Karpas-422 (cell line): ENCODE results near the gene TMPRSS15. TPM values are rescaled to one million over a fixed set of nuclear protein-coding genes. Genes with fewer than 3 reads are reported as not detected.

Source experiments
- DNase-seq: peaks from one replicate; pipeline ENCODE4 v3.0.0-alpha.2; 2015
- H2AFZ ChIP-seq: fragments of 200-600 bp; sonication (generic); 2 replicates; pipeline ENCODE4 v1.6.1; 2014; ENCODE audit warnings: antibody characterized with exemption, low read length, mixed read lengths
- H3K27ac ChIP-seq: fragments of 200-600 bp; sonication (generic); 2 replicates; pipeline ENCODE4 v1.5.1; 2014; ENCODE audit warnings: mild to moderate bottlenecking, low read length, moderate library complexity
- H3K27me3 ChIP-seq: fragments of 200-600 bp; sonication (generic); 2 replicates; pipeline ENCODE4 v1.6.1; 2014; ENCODE audit warnings: low read length, mixed read lengths
- H3K36me3 ChIP-seq: fragments of 200-600 bp; sonication (generic); 2 replicates; pipeline ENCODE4 v1.6.1; 2014; ENCODE audit warnings: low read length, mixed read lengths; ENCODE audit not compliant: insufficient read depth
- H3K4me1 ChIP-seq: fragments of 200-600 bp; sonication (generic); 2 replicates; pipeline ENCODE4 v1.6.1; 2014; ENCODE audit warnings: mild to moderate bottlenecking, low read length, mixed read lengths
- H3K4me2 ChIP-seq: fragments of 200-600 bp; sonication (generic); 2 replicates; pipeline ENCODE4 v1.6.1; 2014; ENCODE audit warnings: low read length, low read depth, mild to moderate bottlenecking; ENCODE audit not compliant: poor library complexity, severe bottlenecking
- H3K4me3 ChIP-seq: fragments of 200-600 bp; sonication (generic); 2 replicates; pipeline ENCODE4 v1.5.1; 2014; ENCODE audit warnings: mild to moderate bottlenecking, antibody characterized with exemption, low read length, mixed read lengths
- H3K79me2 ChIP-seq: fragments of 200-600 bp; sonication (generic); 2 replicates; pipeline ENCODE4 v1.6.1; 2014; ENCODE audit warnings: mild to moderate bottlenecking, low read length, mixed read lengths
- H3K9ac ChIP-seq: fragments of 200-600 bp; sonication (generic); 2 replicates; pipeline ENCODE4 v1.6.0; 2014; ENCODE audit warnings: low read length
- H3K9me2 ChIP-seq: fragments of 200-600 bp; sonication (generic), shearing (Covaris generic); replicated peaks from 2 replicates; pipeline ENCODE4 v1.6.0; 2014; ENCODE audit warnings: mild to moderate bottlenecking, low read length, moderate library complexity; ENCODE audit not compliant: insufficient read depth
- H3K9me3 ChIP-seq: fragments of 300-700, 200-600 bp; sonication (generic); 2 replicates; pipeline ENCODE4 v1.6.1; 2014; ENCODE audit warnings: low read length, mixed read lengths
- H4K20me1 ChIP-seq: fragments of 200-600 bp; sonication (generic); 2 replicates; pipeline ENCODE4 v1.6.1; 2014; ENCODE audit warnings: mild to moderate bottlenecking, antibody characterized with exemption, low read length, low read depth; ENCODE audit not compliant: insufficient read depth
- total RNA-seq: library from RNA; depleted of rRNA; stranded (reverse); fragments of >200 nt; shearing (Covaris generic); gene quantifications from 2 replicates; pipeline ENCODE4 v1.2.3, GENCODE V29; 2014; ENCODE audit warnings: low replicate concordance; rRNA removed

Gene TMPRSS15
- total RNA-seq: 0.19 TPM in 1 of 2 replicates, not detected in the other

DNA sequence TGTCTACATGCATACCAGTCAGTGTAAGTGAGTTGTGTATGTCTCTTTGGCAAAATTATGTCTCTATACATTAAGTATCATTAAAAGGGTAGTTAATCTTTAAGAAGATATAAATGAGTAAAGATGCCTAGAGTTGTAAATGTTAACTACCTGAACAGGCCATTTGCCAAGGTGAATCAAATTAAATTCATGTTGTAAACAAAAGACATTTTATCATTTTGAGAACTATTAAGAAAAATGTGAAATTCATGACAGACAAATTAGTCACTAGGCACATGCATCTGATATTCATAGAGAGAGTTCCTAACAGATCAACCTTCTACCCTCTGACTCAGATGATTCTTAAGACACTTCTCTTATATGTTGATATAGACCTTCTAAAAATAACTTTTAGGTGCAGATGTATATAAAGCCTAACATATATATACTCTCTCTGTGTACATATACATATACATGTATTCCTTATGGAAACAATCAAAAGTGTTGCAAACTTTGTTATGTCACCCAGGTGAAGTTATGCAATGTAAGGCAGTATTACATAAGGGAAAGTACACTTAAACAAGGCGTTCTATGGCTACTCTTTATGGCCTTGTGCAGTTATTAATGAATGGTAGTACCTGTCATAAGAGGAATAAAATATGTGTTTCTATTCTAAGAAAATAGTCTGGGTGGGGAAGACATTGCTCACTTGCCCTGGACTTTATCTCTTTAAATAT is at the start of gene TMPRSS15:
TSS of gene TMPRSS15 (minus strand) at position 51 of the 716 bp plus-strand sequence. CDS start 163 bp downstream, outside the sequence.
- no peak for DNase-seq
- no peak within 1 kb of the TSS for H3K4me2 ChIP-seq
- H3K4me1 ChIP-seq: no peaks in the 10 kb centered on the region
- H3K36me3 ChIP-seq: no peaks in the 10 kb centered on the region
- peaks cover 14% of the 10 kb centered on the region for H3K9me3 ChIP-seq
- H3K27me3 ChIP-seq: no peaks in the 10 kb centered on the region
- H3K79me2 ChIP-seq: no peaks in the 10 kb centered on the region
- no peak within 1 kb of the TSS for H3K4me3 ChIP-seq
- H3K9ac ChIP-seq: no peak within 1 kb of the TSS
- H3K27ac ChIP-seq: no peak within 1 kb of the TSS
- H3K9me2 ChIP-seq: no peaks in the 10 kb centered on the region
- H4K20me1 ChIP-seq: no peaks in the 10 kb centered on the region
- H2AFZ ChIP-seq: no peak within 1 kb of the TSS

DNA sequence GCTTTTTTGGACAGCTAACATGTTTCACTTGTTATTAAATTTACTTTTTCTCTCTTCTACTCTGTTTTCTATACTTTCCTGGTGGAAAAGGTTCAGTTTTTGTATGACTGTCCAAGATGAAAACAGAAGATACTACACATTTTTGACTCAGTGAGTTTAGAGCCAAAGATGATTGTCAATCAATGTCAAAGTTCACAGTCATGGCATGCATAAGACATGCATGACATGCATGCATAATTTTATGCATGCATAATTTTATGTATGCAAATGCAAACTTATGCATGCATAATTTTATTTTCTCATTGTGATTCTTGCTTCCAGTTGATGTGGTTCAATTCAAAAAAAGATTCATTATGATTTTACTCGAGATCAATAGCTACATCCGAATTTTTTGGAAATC is 48.1 kb upstream of the TMPRSS15 start:
- H3K79me2 ChIP-seq: no peaks in the 10 kb centered on the region
- H3K27me3 ChIP-seq: no peaks in the 10 kb centered on the region
- H3K27ac ChIP-seq: no peak overlapping the region
- DNase-seq: no peak
- no peak overlapping the region for H3K9ac ChIP-seq
- H3K9me2 ChIP-seq: no peaks in the 10 kb centered on the region
- no peak overlapping the region for H3K4me3 ChIP-seq
- no peaks in the 10 kb centered on the region for H3K4me1 ChIP-seq
- no peak overlapping the region for H2AFZ ChIP-seq
- H3K36me3 ChIP-seq: no peaks in the 10 kb centered on the region
- H4K20me1 ChIP-seq: no peaks in the 10 kb centered on the region
- H3K4me2 ChIP-seq: no peak overlapping the region
- peaks cover 32% of the 10 kb centered on the region for H3K9me3 ChIP-seq

DNA sequence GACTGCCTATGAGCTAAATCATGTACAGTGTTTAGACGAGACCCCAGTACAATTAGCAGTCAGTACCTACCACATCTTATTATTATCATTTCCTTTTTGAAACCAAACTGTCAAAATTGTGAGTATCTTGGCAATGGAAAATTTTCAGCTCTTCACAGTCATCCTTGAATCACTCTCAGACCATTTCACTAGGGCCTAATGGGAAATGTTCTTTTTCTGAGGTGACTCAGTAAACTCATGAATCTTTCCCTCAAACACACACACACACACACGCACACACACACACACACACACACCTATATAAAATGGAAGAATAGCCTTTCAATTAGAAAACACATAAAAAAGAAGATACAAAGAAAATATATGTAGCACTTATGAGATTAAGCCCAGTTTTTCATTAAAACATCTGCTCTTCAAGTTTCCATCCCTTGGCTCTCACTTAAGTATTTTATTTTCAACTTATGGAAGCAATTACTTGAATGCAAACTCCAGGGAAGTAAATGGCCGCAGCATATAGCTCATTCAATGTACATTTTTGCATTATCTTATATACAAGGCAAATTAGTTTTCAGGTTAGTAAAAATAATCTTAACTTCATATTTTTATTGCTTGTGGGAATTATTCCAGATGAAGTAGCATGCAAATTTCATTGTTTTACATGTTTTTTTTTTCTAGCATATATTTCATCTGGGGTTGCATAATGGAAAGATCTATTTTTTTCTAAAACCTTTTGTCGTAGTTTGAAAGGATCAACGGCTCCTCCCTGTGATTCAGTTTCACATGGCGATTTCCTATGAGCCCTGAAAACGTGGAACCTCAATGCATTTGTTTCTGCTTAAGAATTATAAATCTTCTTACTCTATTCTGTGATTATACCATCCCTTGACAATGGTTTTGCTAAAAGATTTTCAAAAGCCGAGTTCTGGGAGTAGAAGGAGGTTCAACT is 46.3 kb upstream of the TMPRSS15 start:
- H3K79me2 ChIP-seq: no peaks in the 10 kb centered on the region

DNA sequence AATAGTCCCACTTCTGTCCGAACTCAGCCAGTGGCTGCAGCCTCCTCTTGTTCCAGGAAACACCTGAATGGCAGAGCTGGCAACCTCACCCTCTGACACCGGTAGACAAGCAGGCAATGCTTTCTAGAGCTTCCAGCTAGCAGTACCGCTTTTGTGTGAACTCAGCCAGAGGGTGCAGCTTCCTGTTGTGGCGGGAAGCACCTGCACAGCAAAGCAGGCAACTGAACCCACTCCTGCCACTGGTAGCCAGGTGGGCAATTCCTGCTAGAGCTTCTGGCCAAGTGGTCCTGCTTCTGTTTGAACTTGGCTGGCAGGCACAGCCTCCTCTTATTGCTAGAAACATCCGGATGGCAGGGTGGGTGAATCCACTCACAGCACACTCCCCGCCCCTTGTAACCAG is 40.1 kb upstream of the TMPRSS15 start:
- H3K9me2 ChIP-seq: no peaks in the 10 kb centered on the region
- no peaks in the 10 kb centered on the region for H3K4me1 ChIP-seq
- no peak overlapping the region for H3K4me3 ChIP-seq
- H3K36me3 ChIP-seq: no peaks in the 10 kb centered on the region
- peaks cover 15% of the 10 kb centered on the region for H3K9me3 ChIP-seq
- H4K20me1 ChIP-seq: no peaks in the 10 kb centered on the region
- H2AFZ ChIP-seq: no peak overlapping the region
- DNase-seq: no peak
- H3K27ac ChIP-seq: no peak overlapping the region
- no peak overlapping the region for H3K9ac ChIP-seq
- H3K4me2 ChIP-seq: no peak overlapping the region
- no peaks in the 10 kb centered on the region for H3K79me2 ChIP-seq
- no peaks in the 10 kb centered on the region for H3K27me3 ChIP-seq

More for the DNA sequence above, 46.3 kb upstream of the TMPRSS15 start:
- no peak overlapping the region for H3K27ac ChIP-seq
- no peak for DNase-seq
- H3K9ac ChIP-seq: no peak overlapping the region
- no peaks in the 10 kb centered on the region for H3K36me3 ChIP-seq
- no peak overlapping the region for H2AFZ ChIP-seq
- no peaks in the 10 kb centered on the region for H3K4me1 ChIP-seq
- H3K4me3 ChIP-seq: no peak overlapping the region
- no peak overlapping the region for H3K4me2 ChIP-seq
- no peaks in the 10 kb centered on the region for H3K9me2 ChIP-seq
- peaks cover 31% of the 10 kb centered on the region for H3K9me3 ChIP-seq
- no peaks in the 10 kb centered on the region for H3K27me3 ChIP-seq
- H4K20me1 ChIP-seq: no peaks in the 10 kb centered on the region

DNA sequence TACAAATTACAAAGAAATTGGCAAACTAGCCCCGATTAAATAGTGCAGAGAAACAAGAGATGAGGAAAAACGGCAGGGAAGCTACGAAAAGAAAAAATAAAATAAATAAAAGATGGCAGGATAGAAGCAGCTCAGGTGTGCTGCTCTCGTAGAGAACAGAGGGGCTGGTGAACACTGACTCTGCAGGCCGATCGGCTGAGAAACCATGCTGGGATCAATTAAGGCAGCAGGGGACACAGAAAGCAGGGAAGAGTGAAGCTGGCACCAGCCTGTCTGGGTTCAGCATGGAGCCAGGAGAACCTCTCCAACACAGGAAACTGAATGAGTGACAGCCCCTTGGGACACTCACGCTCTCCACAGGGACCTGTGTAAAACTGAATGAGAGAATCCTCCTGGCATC is 39.5 kb upstream of the TMPRSS15 start:
- Histone ChIP-seq H4K20me1 (no peaks in the 10 kb centered on the region), H3K4me1 (no peaks in the 10 kb centered on the region), H3K9me2 (no peaks in the 10 kb centered on the region), H3K36me3 (no peaks in the 10 kb centered on the region), H3K4me2 (no peak overlapping the region), H3K9ac (no peak overlapping the region), H3K27ac (no peak overlapping the region), H3K79me2 (no peaks in the 10 kb centered on the region), H3K4me3 (no peak overlapping the region), H3K9me3 (peaks cover 15% of the 10 kb centered on the region), H3K27me3 (no peaks in the 10 kb centered on the region), H2AFZ (0 out of 2 replicates have a peak overlapping the region, but pooled peaks have one; percentile 28)
- DNase-seq: no peak

DNA sequence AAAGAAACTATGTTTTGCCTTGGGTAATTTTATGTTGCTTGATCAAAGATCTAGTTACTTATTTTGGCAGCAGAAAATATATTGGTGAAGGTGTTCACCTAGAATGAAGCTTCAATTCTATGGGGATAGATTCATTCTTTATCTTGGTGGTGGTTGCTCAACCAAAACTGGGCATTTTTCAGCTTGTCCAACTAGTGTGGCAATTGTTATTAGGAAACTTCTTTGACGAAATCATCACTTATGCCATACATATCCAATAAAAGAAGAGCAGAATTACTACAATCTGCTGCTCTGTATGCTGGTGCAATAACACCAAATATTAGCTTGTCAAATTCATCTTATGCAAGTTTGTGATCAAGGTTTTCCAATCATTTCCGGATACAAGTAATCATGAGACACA is 26.8 kb upstream of the TMPRSS15 start:
- Histone ChIP-seq H3K4me2 (no peak overlapping the region), H2AFZ (no peak overlapping the region), H3K9ac (no peak overlapping the region), H4K20me1 (no peaks in the 10 kb centered on the region), H3K9me3 (peaks cover 18% of the 10 kb centered on the region; the same call in 1 of the 2 replicates), H3K27ac (no peak overlapping the region), H3K4me1 (no peaks in the 10 kb centered on the region), H3K79me2 (no peaks in the 10 kb centered on the region), H3K27me3 (no peaks in the 10 kb centered on the region), H3K9me2 (no peaks in the 10 kb centered on the region), H3K36me3 (no peaks in the 10 kb centered on the region), H3K4me3 (no peak overlapping the region)
- no peak for DNase-seq

DNA sequence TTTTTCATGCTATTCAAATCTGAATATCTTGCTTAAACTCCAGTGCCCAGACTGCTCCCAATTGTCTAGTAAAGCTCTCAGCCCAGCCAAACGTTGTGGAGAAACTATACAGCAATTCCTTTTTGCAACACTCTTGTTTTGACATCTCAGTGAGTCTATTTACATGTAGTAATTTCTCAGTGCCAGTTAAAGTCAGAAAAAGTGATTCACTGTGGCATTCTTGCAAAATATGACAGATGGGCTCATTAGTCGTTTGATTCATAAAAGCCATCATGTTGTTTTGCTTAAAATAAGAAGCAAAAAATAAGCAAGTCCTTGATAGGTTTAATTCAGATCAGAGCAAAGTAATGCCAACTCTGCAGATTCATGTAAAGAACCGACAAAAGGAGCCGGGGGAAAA is 20.7 kb upstream of the TMPRSS15 start:
- Histone ChIP-seq H3K4me1 (peaks cover 8% of the 10 kb centered on the region), H3K79me2 (no peaks in the 10 kb centered on the region), H3K9me2 (no peaks in the 10 kb centered on the region), H3K4me2 (no peak overlapping the region), H3K9me3 (peaks cover 8% of the 10 kb centered on the region; the same call in 1 of the 2 replicates), H3K27me3 (no peaks in the 10 kb centered on the region), H3K27ac (peak overlapping the region; percentile 30; the same call in 1 of the 2 replicates), H2AFZ (no peak overlapping the region), H4K20me1 (no peaks in the 10 kb centered on the region), H3K36me3 (no peaks in the 10 kb centered on the region), H3K4me3 (no peak overlapping the region), H3K9ac (no peak overlapping the region)
- DNase-seq: no peak

DNA sequence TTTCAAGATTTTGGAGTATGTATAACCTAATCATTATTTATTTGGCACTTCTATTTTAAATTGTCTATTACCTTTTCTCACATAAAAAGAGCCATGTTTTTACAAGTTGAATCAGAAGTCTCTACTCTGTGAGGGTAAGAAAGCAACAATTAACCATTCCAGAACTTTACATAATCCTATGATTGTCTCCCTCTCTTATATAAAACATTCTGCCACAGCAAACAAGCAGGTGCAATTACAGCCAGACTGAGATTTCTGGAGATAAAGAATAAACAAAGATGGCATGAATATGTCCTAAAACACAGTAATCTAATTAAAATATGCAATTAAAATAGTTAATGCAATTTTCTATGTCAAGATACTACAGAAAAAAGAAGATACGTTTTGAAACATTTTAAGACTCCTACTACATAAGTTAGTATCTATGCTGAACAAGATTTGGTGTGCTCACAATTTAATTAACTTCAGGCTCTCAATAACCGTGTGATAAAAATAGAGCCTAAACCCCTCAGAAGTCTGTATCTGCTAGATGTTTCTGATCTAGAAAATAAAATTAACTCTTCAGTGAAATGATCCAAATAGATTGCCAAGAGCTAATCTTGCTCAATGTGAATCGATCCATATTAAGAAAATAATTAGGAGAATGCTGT is 13.7 kb upstream of the TMPRSS15 start:
- no peaks in the 10 kb centered on the region for H3K27me3 ChIP-seq
- H3K4me3 ChIP-seq: no peak overlapping the region
- H3K36me3 ChIP-seq: no peaks in the 10 kb centered on the region
- H3K9ac ChIP-seq: no peak overlapping the region
- H3K79me2 ChIP-seq: no peaks in the 10 kb centered on the region
- no peaks in the 10 kb centered on the region for H4K20me1 ChIP-seq
- no peak for DNase-seq
- H3K9me3 ChIP-seq: peaks cover 18% of the 10 kb centered on the region
- H3K4me1 ChIP-seq: no peaks in the 10 kb centered on the region
- H3K4me2 ChIP-seq: no peak overlapping the region
- no peak overlapping the region for H3K27ac ChIP-seq
- H2AFZ ChIP-seq: no peak overlapping the region
- H3K9me2 ChIP-seq: no peaks in the 10 kb centered on the region
